BLaER1 (cell line): ENCODE results near the gene NT5DC1.

Experiments used
- H3K27ac ChIP-seq: shearing (Covaris generic); formaldehyde crosslinking; 2 replicates; pipeline ENCODE4 v1.8.1; 2022
- H3K27me3 ChIP-seq: shearing (Covaris generic); formaldehyde crosslinking; 2 replicates; pipeline ENCODE4 v1.8.1; 2022
- H3K36me3 ChIP-seq: shearing (Covaris generic); formaldehyde crosslinking; 2 replicates; pipeline ENCODE4 v1.8.1; 2022
- H3K4me1 ChIP-seq: shearing (Covaris generic); formaldehyde crosslinking; 2 replicates; pipeline ENCODE4 v1.8.1; 2022
- H3K4me2 ChIP-seq: shearing (Covaris generic); formaldehyde crosslinking; 2 replicates; pipeline ENCODE4 v1.8.1; 2022
- H3K4me3 ChIP-seq: shearing (Covaris generic); formaldehyde crosslinking; 2 replicates; pipeline ENCODE4 v1.8.1; 2022
- H3K9ac ChIP-seq: shearing (Covaris generic); formaldehyde crosslinking; 2 replicates; pipeline ENCODE4 v1.8.1; 2022
- H3K9me3 ChIP-seq: shearing (Covaris generic); formaldehyde crosslinking; 2 replicates; pipeline ENCODE4 v1.8.1; 2022
- H4K20me1 ChIP-seq: shearing (Covaris generic); formaldehyde crosslinking; 2 replicates; pipeline ENCODE4 v1.8.1; 2022
- Cebpa-rat ChIP-seq: shearing (Covaris generic); IDR thresholded peaks from 2 replicates; pipeline ENCODE4 v1.8.1; 2022

NT5DC1 gene

GRCh38 chr6:116070101-116070500, 30.6 kb upstream of the NT5DC1 start:
- Histone ChIP-seq H3K9me3 (no peaks in the 10 kb centered on the region), H3K27me3 (no peaks in the 10 kb centered on the region), H3K36me3 (no peaks in the 10 kb centered on the region), H3K9ac (no peak overlapping the region), H3K4me1 (no peaks in the 10 kb centered on the region), H3K27ac (no peak overlapping the region), H3K4me2 (no peak overlapping the region), H4K20me1 (no peaks in the 10 kb centered on the region), H3K4me3 (no peak overlapping the region)
- TF ChIP-seq Cebpa-rat: no peak

DNA sequence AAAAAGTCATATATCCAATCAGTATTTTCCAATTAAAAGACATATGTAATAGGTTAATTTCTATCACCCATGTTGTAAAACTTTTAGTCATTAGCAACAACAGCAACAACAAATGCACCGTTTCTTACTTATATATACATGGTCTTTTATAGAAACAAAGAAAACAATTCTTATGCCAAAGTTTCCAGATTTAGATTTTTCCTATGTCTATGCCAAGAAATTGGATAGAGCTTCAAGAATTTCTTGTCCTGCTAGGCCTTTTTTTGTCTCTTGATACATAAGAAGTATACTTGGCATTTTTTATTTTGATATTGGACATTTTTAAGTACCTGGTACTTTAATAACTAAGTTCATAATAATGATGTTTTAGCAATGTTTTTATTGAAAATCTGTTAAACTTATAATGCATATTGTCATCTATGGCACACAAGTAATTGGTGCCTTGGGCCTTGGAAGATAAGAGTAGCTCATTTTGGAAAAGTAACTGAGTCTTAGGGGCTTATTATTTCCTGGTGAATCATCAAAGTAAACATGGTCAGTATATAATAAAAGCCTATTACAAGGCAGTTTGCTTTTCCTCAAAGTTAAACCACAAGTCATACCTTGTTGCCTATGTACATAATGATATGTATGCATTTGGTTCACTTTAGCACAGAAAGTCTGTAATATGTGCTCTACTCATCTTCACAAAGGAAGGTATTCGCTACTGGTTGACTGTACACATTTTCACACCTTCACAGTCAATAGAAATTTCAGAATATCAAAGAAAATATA, 29.9 kb upstream of the NT5DC1 start:
- Histone ChIP-seq H3K27ac (no peak overlapping the region), H3K36me3 (no peaks in the 10 kb centered on the region), H3K27me3 (no peaks in the 10 kb centered on the region), H3K4me2 (no peak overlapping the region), H3K4me1 (no peaks in the 10 kb centered on the region), H4K20me1 (no peaks in the 10 kb centered on the region), H3K9me3 (no peaks in the 10 kb centered on the region), H3K9ac (no peak overlapping the region), H3K4me3 (no peak overlapping the region)
- TF ChIP-seq Cebpa-rat: no peak

DNA sequence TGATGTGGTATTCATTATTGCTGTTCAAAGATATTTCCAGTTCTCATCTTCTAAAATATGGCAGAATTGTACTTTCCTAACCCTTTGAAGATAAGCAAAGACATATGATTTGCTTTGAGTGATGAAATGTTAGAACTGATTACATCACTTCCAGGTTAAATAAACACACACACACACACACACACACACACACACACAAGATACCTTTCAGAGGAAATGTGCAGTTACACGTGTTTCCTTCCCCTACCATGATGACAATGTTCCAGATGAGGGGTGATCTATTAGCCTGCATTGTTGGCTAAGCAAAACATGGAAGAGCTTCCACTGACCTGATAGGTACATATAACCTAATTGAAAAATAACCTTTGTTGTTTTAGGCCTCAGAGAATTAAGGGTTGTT, 28.3 kb upstream of the NT5DC1 start:
- TF ChIP-seq Cebpa-rat: no peak
- Histone ChIP-seq H3K27me3 (no peaks in the 10 kb centered on the region), H3K9me3 (no peaks in the 10 kb centered on the region), H3K4me3 (no peak overlapping the region), H3K36me3 (no peaks in the 10 kb centered on the region), H3K4me1 (no peaks in the 10 kb centered on the region), H3K9ac (no peak overlapping the region), H3K27ac (no peak overlapping the region), H3K4me2 (no peak overlapping the region), H4K20me1 (no peaks in the 10 kb centered on the region)

DNA sequence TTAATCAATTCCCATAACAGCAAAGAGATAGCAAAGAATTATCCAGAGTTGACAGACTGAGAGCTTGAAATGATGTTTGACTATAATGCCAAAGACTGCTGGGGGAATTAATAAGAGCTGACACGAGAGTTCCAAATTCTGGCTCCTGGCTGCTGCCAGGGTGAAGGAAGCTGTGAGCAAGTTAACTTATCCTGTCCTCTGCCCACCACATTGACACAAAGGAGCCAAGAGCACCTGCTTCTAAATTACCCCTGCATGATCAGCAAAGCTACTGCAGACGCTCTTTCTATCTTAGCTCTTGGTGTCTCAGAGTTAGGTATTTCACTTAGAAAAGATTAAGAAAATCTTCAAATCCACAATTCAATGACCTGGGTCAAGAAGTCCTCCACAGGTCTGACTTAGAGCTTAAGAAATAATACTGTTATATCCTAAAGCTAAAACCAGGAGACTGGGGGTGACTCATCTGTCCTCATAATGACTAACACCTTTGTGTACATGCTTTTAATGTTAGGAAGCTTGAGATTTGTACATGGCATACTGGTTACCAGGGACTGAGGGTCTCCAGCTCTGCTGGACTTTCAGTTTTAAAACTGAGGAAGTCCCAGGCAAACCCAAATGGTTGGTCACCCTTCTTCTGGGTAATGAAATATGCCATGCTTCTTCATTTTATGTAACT, 26.8 kb upstream of the NT5DC1 start:
- H3K4me3 ChIP-seq: no peak overlapping the region
- no peak overlapping the region for H3K9ac ChIP-seq
- no peak overlapping the region for H3K27ac ChIP-seq
- no peaks in the 10 kb centered on the region for H3K36me3 ChIP-seq
- TF ChIP-seq Cebpa-rat: no peak
- no peaks in the 10 kb centered on the region for H3K4me1 ChIP-seq
- H3K9me3 ChIP-seq: no peaks in the 10 kb centered on the region
- no peaks in the 10 kb centered on the region for H4K20me1 ChIP-seq
- H3K4me2 ChIP-seq: no peak overlapping the region
- no peaks in the 10 kb centered on the region for H3K27me3 ChIP-seq

- no peaks in the 10 kb centered on the region for H3K27me3 ChIP-seq
- H3K36me3 ChIP-seq: no peaks in the 10 kb centered on the region
- H3K4me2 ChIP-seq: no peak overlapping the region
- H4K20me1 ChIP-seq: no peaks in the 10 kb centered on the region
- H3K9ac ChIP-seq: no peak overlapping the region
- no peak overlapping the region for H3K27ac ChIP-seq
- TF ChIP-seq Cebpa-rat: no peak
- no peaks in the 10 kb centered on the region for H3K4me1 ChIP-seq
- no peaks in the 10 kb centered on the region for H3K9me3 ChIP-seq
- H3K4me3 ChIP-seq: no peak overlapping the region
These were observed 25.8 kb upstream of the NT5DC1 start for GRCh38 chr6:116074732-116075390.

- no peaks in the 10 kb centered on the region for H3K27me3 ChIP-seq
- TF ChIP-seq Cebpa-rat: no peak
- no peaks in the 10 kb centered on the region for H3K36me3 ChIP-seq
These were observed 22.1 kb upstream of the NT5DC1 start for GRCh38 chr6:116078522-116078921.

DNA sequence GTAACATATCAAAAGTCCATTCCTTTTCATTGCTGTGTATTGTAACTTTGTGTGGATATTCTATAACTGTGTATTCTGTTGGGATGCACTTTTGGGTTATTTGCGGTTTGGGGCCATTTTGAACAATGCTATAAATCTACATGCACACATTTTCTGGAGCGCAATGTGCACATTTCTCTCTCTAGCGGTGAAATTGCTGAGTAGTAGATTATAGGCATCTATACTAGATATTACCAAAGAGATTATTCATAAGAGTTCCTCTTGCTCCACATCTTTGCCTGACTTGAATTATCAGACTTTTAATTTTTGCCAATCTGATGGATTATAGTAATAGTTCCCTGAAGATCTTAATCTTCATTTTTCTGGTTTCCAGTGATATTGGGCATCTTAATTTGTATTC, 21.7 kb upstream of the NT5DC1 start:
- Histone ChIP-seq H4K20me1 (no peaks in the 10 kb centered on the region), H3K27me3 (no peaks in the 10 kb centered on the region), H3K4me1 (no peaks in the 10 kb centered on the region), H3K36me3 (no peaks in the 10 kb centered on the region), H3K9ac (no peak overlapping the region), H3K27ac (no peak overlapping the region), H3K9me3 (no peaks in the 10 kb centered on the region), H3K4me2 (no peak overlapping the region), H3K4me3 (no peak overlapping the region)
- TF ChIP-seq Cebpa-rat: no peak

More at GRCh38 chr6:116078522-116078921, 22.1 kb upstream of the NT5DC1 start:
- Histone ChIP-seq H3K27ac (no peak overlapping the region), H4K20me1 (no peaks in the 10 kb centered on the region), H3K4me1 (no peaks in the 10 kb centered on the region), H3K9me3 (no peaks in the 10 kb centered on the region), H3K4me3 (no peak overlapping the region), H3K4me2 (no peak overlapping the region), H3K9ac (no peak overlapping the region)

- Histone ChIP-seq H3K4me2 (no peak overlapping the region), H3K36me3 (no peaks in the 10 kb centered on the region)
- no peak for TF ChIP-seq Cebpa-rat
These were observed 17.6 kb upstream of the NT5DC1 start for GRCh38 chr6:116083052-116083451.

DNA sequence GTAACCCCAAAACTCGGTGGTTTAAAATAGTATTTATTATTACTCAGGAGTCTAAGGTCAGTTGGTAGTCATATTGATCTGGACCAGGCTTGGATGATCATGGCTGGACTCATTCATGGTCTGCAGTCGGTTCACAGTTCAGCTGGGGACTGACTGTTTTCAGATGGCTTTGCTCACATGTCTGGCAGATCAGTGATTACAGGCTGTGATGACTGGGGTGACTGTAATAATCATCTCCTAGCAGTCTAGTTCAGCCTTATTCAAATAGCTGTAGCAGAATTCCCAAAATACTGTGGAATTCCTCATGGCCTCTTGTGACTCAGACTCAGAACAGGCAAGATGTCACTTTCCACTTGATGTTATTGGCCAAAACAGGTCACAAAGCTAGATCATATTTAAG, 16.4 kb upstream of the NT5DC1 start:
- no peak overlapping the region for H3K27ac ChIP-seq
- no peaks in the 10 kb centered on the region for H3K36me3 ChIP-seq
- no peak overlapping the region for H3K4me3 ChIP-seq
- no peaks in the 10 kb centered on the region for H3K27me3 ChIP-seq
- H3K4me1 ChIP-seq: no peaks in the 10 kb centered on the region
- H3K4me2 ChIP-seq: no peak overlapping the region
- no peak overlapping the region for H3K9ac ChIP-seq
- no peak for TF ChIP-seq Cebpa-rat
- H3K9me3 ChIP-seq: no peaks in the 10 kb centered on the region
- no peaks in the 10 kb centered on the region for H4K20me1 ChIP-seq

More at GRCh38 chr6:116083052-116083451, 17.6 kb upstream of the NT5DC1 start:
- Histone ChIP-seq H3K9ac (no peak overlapping the region), H3K4me1 (no peaks in the 10 kb centered on the region), H3K9me3 (no peaks in the 10 kb centered on the region), H4K20me1 (no peaks in the 10 kb centered on the region), H3K27me3 (no peaks in the 10 kb centered on the region), H3K27ac (no peak overlapping the region), H3K4me3 (no peak overlapping the region)

- no peaks in the 10 kb centered on the region for H3K4me1 ChIP-seq
- no peak overlapping the region for H3K27ac ChIP-seq
- H4K20me1 ChIP-seq: no peaks in the 10 kb centered on the region
- no peak overlapping the region for H3K4me3 ChIP-seq
- no peak for TF ChIP-seq Cebpa-rat
- H3K36me3 ChIP-seq: no peaks in the 10 kb centered on the region
- H3K9me3 ChIP-seq: no peaks in the 10 kb centered on the region; the same call in 1 of the 2 replicates
- no peak overlapping the region for H3K9ac ChIP-seq
- H3K27me3 ChIP-seq: no peaks in the 10 kb centered on the region
- no peak overlapping the region for H3K4me2 ChIP-seq
These were observed 13.1 kb upstream of the NT5DC1 start for GRCh38 chr6:116087437-116088027.
